GM12872 (cell line): Measurements from ENCODE around the gene SPDYC.

Experiments used
- TF ChIP-seq, protein P1 (sequence below): IDR thresholded peaks from 3 replicates; pipeline ENCODE4 v1.5.1; 2011; ENCODE audit warnings: low read depth, mild to moderate bottlenecking, low read length, moderate library complexity; ENCODE audit not compliant: insufficient read depth

The SPDYC gene

DNA sequence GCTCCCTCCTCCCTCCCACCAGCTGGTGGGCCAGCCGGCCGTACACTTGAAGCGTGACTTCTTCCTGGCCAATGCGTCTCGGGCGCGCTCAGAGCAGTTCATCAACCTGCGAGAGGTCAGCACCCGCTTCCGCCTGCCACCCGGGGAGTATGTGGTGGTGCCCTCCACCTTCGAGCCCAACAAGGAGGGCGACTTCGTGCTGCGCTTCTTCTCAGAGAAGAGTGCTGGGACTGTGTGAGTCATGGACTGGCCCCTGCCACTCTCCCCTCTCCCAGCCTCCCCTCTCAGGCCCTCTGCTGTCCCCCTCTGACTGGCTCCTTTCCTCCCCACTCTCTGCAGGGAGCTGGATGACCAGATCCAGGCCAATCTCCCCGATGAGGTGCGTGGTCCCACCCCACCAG, 36.4 kb downstream of the SPDYC start:
- TF ChIP-seq, protein P1, sequence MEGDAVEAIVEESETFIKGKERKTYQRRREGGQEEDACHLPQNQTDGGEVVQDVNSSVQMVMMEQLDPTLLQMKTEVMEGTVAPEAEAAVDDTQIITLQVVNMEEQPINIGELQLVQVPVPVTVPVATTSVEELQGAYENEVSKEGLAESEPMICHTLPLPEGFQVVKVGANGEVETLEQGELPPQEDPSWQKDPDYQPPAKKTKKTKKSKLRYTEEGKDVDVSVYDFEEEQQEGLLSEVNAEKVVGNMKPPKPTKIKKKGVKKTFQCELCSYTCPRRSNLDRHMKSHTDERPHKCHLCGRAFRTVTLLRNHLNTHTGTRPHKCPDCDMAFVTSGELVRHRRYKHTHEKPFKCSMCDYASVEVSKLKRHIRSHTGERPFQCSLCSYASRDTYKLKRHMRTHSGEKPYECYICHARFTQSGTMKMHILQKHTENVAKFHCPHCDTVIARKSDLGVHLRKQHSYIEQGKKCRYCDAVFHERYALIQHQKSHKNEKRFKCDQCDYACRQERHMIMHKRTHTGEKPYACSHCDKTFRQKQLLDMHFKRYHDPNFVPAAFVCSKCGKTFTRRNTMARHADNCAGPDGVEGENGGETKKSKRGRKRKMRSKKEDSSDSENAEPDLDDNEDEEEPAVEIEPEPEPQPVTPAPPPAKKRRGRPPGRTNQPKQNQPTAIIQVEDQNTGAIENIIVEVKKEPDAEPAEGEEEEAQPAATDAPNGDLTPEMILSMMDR, result no peak

- TF ChIP-seq, protein P1, result no peak
Measured at GRCh38 chr11:65206901-65207300, 36.9 kb downstream of the SPDYC start.

DNA sequence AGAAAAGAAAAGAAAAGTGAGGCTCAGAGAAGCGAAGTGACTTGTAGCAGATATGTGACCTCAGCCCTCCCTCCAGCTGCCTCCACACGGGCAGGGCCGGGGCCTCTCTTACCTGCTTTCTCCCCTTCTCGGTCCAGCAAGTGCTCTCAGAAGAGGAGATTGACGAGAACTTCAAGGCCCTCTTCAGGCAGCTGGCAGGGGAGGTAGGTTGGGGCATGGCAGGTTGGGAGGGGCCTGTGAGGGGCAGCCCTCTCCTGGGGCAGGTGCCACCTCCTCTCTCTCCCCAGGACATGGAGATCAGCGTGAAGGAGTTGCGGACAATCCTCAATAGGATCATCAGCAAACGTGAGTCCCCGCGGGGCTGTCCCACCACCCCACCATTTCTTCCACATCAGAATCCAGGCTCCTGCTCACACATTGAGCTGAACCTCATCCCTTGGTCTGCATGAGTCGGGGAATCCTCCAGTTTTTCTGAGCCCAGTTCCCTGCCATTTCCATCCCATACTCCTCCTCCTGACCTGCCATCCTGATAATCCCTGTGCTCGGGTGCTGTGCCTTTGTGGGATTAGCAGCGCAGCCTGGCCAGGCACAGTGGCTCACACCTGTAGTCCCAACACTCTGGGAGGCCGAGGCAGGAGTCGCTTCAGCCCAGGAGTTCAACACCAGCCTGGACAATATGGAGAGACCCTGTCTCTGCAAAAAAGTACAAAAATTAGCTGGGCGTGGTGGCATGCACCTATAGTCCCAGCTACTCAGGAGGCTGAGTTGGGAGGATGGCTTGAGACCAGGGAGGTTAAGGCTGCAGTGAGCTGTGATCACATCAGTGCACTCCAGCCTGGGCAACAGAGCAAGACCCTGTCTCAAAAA, 38.1 kb downstream of the SPDYC start:
- TF ChIP-seq, protein P1, result no peak

GRCh38 chr11:65208785-65209710, 39.0 kb downstream of the SPDYC start:
- TF ChIP-seq, protein P1, result no peak

DNA sequence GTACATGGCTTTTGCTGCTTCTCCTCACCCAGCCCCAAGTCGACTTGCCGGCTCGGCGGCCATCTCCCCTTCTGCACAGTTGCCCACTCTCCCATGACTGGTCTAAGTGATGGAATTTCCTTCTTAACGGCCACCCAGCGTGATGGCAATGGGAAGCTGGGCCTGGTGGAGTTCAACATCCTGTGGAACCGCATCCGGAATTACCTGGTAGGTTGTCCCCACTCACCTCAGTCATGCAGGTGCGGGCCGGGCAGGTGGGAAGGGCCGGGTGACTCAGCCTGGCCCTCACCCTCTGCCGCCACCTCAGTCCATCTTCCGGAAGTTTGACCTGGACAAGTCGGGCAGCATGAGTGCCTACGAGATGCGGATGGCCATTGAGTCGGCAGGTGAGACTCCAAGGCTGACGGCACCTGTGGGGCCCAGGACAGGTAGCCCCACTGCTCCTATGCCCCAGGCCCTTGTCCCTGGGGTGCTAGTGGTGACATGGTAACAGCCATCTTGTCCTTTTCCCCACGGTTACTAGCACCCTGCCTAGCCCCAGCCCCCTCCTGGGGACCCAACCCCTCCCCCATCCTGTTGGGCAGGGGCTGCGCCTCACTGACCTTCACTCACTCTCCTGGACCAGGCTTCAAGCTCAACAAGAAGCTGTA, 39.8 kb downstream of the SPDYC start:
- TF ChIP-seq, protein P1, result no peak

DNA sequence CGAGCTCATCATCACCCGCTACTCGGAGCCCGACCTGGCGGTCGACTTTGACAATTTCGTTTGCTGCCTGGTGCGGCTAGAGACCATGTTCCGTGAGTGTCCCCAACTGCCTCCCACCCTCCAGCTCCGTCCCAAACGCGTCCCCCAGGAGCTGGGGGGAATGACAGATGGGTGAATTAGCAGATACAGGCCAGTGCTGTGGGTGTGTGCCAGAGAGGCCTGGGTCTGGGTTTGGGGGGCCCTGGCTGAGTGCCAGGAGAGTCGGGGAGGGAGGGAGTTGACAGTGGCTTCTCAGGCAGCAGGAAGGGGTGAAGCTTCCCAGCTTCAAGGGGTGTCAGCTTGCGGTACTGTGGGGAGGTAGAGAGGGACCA, 40.3 kb downstream of the SPDYC start:
- TF ChIP-seq, protein P1, result no peak

- TF ChIP-seq, protein P1, result no peak
Measured at GRCh38 chr11:65210748-65211147, 40.7 kb downstream of the SPDYC start.
